Measurements from ENCODE around the gene CCDC141.

GRCh38 chr2:178997067-178997466, 52.9 kb downstream of the CCDC141 start:
- TF ChIP-seq BACH2 (CRISPR knock-in tag; IDR thresholded peaks at IDR 0.05; ENCODE audit: borderline replicate concordance): no peak
- no peak for TF ChIP-seq ESRRG (CRISPR knock-in tag; IDR thresholded peaks at IDR 0.05)
- no peak for TF ChIP-seq TCF4 (CRISPR knock-in tag; IDR thresholded peaks at IDR 0.05; ENCODE audit: borderline replicate concordance)
- TF ChIP-seq PATZ1 (CRISPR knock-in tag; IDR thresholded peaks at IDR 0.05; ENCODE audit: borderline replicate concordance): no peak
- no peak for TF ChIP-seq ARNTL (CRISPR knock-in tag; IDR thresholded peaks at IDR 0.05; ENCODE audit: borderline replicate concordance, low read depth)
- no peak for TF ChIP-seq ZFP30 (CRISPR knock-in tag; IDR thresholded peaks at IDR 0.05)
- TF ChIP-seq, protein P1, sequence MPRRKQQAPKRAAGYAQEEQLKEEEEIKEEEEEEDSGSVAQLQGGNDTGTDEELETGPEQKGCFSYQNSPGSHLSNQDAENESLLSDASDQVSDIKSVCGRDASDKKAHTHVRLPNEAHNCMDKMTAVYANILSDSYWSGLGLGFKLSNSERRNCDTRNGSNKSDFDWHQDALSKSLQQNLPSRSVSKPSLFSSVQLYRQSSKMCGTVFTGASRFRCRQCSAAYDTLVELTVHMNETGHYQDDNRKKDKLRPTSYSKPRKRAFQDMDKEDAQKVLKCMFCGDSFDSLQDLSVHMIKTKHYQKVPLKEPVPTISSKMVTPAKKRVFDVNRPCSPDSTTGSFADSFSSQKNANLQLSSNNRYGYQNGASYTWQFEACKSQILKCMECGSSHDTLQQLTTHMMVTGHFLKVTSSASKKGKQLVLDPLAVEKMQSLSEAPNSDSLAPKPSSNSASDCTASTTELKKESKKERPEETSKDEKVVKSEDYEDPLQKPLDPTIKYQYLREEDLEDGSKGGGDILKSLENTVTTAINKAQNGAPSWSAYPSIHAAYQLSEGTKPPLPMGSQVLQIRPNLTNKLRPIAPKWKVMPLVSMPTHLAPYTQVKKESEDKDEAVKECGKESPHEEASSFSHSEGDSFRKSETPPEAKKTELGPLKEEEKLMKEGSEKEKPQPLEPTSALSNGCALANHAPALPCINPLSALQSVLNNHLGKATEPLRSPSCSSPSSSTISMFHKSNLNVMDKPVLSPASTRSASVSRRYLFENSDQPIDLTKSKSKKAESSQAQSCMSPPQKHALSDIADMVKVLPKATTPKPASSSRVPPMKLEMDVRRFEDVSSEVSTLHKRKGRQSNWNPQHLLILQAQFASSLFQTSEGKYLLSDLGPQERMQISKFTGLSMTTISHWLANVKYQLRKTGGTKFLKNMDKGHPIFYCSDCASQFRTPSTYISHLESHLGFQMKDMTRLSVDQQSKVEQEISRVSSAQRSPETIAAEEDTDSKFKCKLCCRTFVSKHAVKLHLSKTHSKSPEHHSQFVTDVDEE (CRISPR knock-in tag; IDR thresholded peaks at IDR 0.05): no peak
